Embryonic facial prominence (tissue), 1 donor: ENCODE measurements around the gene ZDHHC20.

Experiments
- DNase-seq: peaks from one replicate; pipeline ENCODE4 v3.0.0-alpha.2; 2016; ENCODE audit errors: extremely low spot score

The ZDHHC20 gene

DNA sequence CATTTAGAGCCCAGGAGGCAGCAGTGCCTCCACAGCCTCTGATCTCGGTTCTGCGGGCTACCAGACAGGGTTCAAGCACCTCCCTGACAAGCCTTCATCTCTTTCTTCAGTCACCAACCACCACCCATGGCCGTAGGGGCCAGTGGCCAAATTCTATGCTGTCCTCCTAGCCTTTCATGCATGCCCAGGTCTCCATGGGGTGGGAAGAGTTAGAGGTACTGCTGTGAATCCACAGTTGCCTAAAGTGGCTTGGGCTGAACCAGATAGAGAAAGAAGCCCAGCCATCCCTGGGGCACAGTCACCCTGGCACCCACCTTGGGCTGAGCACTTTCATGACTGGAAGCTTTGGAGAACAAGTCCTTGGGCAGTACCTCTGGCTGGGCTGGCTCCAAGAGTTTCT is 97.4 kb downstream of the ZDHHC20 start:
- DNase-seq: no peak

DNA sequence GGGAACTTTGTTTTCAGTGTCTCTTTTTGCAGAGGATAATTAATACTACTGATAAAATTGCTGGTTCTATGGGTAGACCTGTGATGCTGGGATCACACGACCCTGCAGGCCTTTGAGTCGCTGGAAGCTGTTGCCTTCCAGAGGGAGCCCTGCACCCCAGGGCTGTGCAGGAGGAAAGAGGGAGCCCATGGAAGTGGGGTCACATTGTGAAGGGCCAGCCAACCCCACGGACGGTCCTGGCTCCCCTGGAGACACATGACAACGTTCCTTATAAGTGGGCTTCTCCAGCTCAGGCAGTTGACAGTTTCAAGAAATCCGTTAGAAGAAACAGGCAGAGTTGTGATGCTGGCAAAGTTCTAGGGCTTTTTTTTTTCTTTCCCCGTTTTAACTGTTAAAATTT is 98.0 kb downstream of the ZDHHC20 start:
- no peak for DNase-seq

GRCh38 chr13:21360463-21360862 is 98.6 kb downstream of the ZDHHC20 start:
- DNase-seq: no peak

DNA sequence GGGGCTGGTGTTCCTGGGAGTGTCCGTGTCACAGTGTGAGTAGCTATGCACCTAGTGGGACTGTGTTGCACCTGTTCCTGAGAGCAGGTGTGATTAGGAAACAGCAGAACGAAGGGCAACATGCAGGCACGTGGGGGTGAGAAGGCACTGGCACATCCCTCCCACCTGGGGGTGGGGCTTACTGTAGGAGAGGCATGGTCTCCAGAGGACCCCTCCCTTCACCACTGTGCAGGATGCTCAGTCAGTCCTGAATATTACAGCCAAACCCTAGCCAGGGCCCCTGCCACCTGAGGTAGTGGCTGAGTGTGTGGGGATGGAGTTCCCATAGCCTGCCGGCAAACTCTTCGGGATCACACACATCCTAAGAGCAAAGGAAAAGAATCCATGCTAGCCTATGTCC is 99.2 kb downstream of the ZDHHC20 start:
- no peak for DNase-seq

- no peak for DNase-seq
These were observed 103.8 kb downstream of the ZDHHC20 start for GRCh38 chr13:21355304-21355703.

DNA sequence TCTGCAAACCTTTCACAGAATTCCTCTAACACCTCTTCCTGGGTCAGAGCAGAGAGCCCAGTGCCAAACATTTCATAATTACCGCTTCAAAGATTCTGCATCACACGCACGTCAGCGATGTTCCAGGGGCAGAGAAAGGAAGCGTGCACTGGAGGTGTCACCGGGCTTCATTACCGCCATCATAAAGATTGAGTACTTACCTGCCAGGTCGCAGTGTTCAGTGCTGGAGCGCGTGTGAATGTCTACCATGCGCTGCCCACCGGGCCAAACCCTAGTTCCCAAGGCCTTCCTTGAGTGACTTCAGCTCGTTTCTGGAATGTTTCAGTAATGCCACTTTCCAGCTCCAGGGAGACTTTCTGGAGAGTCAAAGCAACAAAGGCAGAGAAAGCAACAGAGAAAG is 104.4 kb downstream of the ZDHHC20 start:
- DNase-seq: no peak

GRCh38 chr13:21348488-21349120 is 110.5 kb downstream of the ZDHHC20 start:
- no peak for DNase-seq

DNA sequence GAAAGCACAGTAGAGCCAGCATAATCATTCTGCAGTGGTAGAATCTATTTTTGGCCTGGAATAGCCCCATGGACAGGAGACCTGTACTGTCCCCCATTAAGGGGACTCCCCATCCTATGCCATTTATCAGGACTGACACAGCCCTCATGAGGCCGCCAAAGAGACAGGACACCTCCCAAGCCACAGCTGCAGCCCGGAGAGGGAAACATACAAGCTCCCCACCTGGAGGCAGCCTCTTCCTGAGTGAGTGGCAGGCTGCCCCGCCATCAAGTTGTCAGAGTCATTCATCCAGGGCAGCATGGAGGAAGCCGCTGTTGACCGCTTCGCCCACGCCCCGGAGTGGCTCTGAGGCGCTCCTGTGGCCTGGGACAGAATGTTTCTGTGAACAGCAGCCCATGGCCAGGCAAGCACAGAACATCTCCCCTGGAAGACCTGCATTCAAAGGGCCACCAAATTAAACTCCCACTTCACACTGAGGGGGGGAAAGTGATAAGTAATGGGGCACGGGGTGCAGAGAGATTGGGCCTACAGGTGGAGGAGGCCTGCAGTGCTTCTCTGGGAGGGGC is 111.3 kb downstream of the ZDHHC20 start:
- no peak for DNase-seq

DNA sequence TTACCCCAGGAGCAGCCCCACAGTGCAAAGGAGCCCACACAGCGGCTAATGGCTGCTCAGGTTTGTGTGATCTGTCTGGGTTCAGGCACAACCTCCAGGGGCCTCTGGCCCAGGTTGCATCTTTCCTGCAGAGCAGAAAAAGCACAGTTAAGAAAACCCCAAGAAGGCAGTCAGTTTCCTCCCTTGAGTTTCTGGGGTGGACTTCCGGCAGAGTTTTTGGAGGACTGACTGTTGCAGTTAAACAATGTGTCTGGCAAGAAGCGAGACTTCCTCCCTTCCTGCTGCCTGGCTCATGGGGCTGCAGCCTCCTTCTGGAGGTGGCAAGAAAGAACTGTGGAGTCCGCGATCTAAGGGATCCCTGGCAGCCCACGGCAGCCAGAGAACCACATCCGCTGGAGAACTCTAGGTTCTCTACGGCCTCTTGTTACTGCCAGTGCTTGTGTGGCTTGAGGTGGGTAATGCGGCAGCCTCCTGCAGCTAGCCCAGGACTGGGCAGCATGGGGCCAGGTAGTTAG is 114.4 kb downstream of the ZDHHC20 start:
- no peak for DNase-seq

DNA sequence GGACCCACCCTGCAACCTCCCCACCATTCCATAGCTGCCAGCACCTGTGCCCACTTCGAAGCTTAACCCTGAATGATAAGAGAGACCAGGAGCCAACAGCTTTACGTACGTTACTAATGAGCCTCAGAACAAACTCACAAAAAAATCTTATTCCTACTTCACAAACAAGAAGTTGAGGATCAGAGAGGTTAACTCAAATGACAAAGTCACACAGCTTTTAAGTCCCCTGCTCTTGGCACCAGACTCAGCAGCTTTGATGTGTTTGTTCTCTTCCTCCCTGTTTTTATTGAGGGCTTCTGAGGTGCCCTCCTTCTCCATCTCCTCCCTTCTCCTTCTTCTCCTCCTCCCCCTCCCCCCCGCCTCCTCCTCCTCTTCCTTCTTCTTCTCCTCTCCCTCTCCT is 115.4 kb downstream of the ZDHHC20 start:
- DNase-seq: no peak

DNA sequence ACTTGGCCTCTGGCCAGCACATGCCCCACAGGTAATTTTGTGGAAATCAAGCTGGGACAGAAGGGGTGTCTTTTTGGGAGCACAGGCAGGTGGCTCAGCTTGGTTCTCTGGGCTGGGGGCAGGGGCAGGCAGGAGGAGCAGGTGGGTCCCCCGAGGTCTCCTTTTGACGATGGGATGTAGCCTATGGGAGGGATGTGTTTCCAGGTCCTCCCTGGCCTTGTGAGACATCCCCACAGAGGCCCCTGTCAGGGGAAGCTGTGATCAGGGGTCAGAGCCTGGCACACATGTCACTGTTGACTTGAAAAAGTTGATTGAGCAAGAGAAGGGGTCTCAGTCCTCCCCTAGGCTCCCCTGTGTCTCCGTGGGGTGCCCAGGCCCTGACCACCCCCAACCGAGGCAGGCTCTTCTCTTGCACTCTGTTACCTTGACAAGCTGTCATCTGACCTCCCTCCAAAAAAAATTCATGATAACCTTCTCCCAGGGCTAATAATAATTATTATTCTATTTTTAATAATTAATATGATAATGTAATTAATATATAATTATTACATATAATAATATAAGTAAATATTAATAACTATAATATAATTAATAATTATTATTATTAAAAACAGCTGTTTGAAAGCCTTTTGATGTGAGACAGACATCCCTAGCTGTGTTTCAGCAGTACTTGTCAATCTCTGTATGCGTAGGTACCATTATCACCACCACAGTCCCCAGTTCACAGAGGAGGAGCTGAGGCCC is 116.2 kb downstream of the ZDHHC20 start:
- no peak for DNase-seq

- no peak for DNase-seq
These were observed 117.3 kb downstream of the ZDHHC20 start for GRCh38 chr13:21341637-21342422.

DNA sequence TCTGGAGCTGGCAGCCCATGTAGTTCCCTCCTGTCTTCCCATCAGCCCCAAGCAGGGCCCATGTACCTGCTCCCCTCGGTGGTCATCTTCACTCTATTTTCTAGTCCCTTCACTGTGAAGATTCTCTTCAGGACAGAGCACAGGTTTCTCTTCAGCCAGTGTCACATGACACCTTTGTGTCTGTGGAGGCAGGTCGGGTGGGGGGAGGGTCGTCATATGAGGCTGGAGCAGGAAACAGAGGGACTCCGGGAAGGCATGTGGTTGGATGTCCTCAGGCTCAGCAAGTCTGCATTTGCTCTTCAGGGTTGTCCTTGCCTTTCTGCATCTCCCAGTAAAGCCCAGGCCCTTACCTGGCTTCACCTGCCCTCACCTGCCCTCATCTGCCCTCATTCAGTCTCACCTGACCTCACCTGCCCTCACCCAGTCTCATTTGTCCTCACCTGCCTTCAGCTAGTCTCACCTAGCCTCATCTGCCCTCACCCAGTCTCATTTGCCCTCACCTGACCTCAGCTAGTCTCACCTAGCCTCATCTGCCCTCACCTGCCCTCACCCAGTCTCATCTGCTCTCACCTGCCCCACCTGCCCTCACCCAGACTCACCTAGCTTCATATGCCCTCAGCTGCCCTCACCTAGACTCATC is 120.3 kb downstream of the ZDHHC20 start:
- DNase-seq: no peak

DNA sequence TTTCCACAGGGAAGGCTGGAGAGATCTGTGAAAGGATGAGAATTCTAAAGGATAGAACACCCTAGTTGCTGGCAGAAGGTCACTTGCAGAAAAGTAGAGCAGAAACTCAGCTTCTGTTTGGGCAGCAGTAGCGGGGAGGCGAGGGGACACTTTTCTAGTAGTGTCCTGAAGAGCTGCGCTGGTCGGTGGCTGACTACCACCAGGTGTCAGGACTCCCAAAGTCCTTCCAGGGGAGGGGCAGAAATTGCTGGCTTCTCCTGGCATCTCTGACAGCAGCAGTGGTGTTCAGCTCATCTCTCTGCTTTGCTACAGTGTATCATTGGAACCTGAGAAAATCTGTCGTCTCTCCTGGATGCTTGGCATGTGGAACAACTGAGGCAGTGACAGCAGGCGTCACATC is 120.9 kb downstream of the ZDHHC20 start:
- no peak for DNase-seq

- DNase-seq: no peak
These were observed 122.3 kb downstream of the ZDHHC20 start for GRCh38 chr13:21336609-21337349.

GRCh38 chr13:21333186-21333585 is 125.9 kb downstream of the ZDHHC20 start:
- no peak for DNase-seq

DNA sequence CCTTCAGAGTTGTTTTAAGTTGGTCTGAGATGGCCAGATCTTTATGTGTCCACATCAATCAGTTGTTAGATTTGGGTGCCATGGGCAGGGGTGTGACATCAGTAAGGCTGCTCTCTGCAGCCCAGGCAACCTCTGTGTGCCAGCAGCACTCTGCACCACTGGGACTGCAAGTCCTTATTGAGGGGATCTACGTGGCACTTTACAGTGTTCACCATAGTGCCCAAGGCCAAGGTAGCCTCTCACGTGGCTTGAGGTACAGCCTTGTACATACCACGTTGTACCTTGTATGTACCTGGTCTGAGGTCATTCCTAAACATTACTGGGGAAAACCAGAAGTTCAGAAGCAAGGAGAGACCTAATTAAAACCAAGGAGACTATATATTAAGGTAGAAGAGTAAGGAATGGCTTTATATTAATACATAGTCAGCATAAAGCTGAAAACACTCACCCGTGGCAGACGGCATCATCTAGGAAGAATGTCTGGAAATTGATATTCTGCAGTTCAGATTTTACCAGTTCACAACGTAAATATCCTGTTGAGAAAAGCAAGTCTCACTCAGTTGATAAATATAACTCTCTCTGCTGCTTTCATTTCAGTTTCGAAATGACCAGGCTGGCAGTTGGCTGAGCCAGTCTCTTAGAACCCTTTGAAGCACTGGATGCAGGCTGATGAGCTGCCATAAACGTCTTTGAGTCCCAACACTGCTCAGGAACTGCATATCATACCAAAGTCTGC is 128.8 kb downstream of the ZDHHC20 start:
- DNase-seq: no peak

DNA sequence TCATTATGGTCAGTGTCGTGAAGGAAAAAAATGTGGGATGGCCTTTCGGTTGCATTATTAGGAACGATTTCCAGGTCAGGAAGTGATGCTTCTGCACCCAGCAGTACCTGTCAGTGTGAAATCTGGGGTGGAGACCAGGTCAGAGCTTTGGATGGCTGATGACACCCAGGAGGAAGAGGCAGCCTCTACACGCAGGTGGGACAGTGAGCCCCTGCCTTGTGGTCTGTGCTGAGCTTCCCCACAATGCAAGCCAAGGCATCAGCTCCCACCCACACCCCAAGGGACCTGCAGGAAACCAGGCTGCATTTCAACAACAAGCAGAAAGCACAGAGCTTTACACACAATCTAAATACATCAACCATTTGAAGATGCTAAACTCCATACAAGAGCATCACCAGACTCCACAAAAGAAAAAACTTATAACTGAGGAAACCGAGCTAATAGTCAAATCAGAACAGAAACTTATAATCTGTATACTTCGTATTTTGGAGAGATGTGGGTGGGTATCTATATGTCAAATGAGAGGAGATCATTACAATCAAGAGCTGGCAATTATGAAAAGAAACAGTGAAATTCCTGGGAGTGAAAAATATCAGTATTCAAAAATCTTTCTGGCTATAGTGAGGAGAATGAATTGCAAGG is 130.1 kb downstream of the ZDHHC20 start:
- DNase-seq: no peak

- no peak for DNase-seq
These were observed 130.9 kb downstream of the ZDHHC20 start for GRCh38 chr13:21328201-21328600.
